GM21529 (cell line): Measurements from ENCODE around the gene SRRM2.

Experiments
- ATAC-seq: cut with Tn5 transposase; IDR thresholded peaks from one replicate; pipeline ENCODE4 v1.9.1; 2021; ENCODE audit not compliant: unreplicated experiment

The SRRM2 gene

DNA sequence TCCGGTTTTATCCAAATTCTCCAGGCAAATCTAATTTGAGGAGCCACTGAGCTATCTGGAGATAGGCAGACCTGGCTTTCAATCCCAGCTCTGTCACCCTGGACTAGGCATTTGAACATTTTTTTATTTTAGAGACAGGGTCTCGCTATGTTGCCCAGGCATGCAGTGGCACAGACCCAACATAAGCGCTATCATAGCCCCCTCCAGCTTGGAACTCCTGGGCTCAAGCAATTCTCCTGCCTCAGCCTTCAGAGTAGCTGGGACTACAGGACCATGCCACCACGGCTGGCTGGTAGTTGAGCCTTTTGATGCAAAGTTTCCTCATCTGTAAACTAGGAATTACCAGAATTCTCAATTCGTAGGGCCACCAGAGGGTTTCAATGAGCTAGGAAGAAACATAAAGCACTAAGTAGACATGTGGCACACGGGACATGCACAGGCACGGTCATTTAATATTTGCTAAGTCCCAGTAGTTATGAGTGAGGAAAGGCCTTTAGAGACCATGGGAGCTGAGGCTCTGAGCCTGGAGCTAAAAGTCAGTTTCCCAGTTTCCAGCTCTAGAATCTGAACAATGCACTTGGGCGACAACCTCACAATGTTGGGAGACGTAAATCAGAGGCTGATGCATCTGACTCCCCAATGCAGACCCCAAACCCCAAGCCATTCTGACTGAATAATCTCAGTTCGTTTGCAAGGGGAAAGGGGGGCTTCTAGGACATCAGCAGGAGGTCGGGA lies 23.5 kb downstream of the SRRM2 start:
- no peak for ATAC-seq

DNA sequence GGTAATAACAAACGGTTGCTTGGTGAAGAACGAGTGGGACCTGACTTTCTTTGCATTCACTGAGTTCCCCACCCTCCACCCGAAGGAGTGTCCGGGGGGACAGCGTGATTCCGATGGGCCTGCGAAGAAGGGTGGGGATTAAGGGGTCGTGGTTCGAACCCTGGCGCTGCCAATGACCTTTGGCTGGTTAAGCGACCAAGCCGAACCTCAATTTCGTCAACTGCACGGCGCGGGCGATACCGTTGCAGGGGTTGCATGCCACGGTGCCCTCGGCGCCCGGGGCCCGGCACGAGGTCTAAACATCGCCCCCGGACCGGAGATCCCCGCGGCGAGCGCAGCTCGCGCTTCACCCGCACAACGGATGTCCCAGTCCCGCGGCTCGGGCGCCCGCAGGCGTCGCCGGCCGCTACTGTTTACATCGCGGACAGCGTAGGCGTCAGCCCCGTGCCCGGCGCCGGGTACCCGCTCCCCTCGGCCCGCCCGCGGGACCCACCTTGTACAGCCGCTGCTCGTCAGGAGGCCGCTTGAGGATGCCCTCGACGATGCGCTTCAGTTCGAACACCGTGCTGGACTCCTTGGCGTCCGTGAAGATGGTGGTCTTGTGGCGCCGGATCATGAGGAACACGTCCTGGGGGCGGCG lies 24.2 kb downstream of the SRRM2 start:
- peak; percentile 22 for ATAC-seq

DNA sequence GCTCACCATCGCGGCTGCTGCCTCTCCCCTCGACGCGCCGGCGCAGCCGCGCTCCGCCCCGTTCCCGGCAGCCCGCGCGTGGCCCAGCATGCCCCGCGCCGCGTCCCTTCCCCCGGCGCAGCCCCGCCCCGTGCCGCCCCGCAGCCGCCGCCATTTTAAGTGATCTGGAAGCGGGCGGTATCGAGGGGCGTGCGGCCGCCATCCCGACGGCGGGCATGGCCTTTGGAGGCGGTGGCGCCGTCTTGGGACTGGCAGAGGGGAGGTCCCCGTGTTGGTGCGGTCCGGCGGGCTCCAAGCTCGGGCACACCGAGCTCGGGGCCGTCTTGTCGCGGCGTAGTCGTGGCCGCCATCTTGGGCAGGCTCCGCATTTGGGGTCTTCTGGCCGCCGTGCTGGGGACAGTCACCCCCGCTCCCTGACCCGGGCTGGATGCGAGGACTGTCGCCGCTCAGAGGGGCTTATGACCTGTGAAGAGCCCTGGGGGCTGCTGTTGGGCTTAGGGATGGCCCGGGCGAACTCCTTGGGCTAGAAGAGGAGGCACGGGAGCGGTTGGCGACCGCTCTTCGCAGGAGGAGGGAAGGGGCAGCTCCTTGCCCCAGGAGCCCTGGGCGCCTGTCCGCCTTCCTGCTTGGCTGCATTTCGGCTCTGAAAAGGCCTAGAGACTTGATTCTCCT lies 24.9 kb downstream of the SRRM2 start, which contains the start of gene ELOB:
Gene ELOB, minus strand, starts transcription at position 50 of the 672 bp plus-strand sequence. Its CDS starts 41 bp downstream, at position 9.
- ATAC-seq: peak; percentile 75

DNA sequence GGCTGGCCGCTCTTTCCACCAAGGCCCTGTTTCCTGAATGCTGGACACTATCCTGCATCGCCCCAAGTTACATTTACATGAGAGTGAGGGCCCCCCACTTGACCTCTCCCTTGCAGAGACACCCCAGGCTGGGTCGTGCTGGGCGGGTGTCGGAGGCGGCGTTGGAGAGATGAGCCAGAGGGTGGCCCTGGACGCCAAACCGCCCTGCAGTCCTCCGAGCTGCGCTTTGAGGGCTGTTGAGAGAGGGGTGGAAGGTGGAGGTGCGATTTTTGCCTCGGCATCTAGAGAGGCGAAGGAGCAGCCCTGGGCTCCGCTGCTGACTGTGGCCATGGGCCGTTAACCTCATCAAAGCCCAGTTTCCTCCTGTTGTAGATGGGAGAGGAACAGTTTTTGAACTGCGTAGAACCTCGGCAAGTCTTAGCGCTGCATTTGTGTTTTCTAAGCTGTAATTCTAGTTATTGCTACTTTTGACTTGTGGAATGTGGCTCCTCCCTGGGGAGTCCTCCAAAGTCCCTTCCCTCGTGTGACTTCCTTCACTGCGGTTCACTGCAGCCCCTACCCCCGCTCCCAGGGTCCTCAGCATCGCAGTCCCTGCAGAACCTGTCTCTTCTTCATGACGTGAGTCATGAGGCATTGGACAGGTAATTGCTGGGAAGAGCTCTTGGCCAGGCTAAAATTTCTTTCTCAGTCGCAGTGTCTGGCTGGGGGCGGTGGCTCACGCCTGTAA lies 25.6 kb downstream of the SRRM2 start:
- ATAC-seq: peak; percentile 11

DNA sequence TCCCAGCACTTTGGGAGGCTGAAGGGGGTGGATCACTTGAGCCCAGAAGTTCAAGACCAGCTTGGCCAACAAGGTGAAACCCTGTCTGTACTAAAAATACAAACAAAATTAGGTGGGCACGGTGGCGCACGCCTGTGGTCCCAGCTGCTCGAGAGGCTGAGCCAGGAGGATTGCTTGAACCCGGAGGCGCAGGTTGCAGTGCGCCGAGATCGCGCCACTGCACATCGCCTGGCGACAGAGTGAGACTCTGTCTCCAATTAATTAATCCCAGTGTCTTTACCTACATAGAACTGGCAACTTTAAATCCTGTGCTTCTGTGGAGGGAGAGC lies 26.2 kb downstream of the SRRM2 start:
- ATAC-seq: no peak

DNA sequence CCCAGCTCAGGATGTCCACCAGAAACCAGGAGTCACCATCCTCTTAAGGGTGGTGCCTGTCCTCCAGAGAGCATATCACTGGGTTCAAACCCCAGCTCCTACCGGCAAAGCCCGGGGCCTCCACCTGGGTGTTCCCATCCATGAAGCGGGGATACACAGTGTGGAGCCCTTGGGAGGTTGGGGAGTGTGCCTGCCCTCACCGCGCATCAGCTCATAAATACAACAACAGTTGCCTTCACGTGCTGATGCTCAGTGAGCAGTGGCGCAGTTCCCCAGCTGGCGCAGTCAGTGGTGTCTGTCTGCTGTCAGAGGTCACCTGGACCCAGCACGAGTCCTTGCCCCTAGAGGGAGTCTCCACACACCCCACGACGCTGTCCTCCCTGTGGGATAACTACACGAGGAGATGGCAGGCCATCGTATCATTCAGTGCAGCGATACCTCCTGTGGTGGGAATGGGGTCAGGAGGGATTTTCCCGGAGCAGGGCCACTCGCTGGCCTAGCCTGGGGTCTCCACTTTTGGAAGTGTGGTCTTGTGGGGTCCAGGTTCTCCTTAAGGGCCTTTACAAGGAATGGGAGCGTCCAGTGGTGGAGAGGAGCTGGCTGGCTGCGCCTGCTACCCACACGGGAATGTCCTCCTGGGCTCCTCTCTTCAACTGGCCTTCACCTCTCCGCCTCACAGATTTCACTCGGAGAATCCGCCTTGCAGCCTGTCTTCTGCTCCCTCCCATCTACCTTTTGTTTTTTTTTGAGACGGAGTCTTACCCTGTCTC lies 26.9 kb downstream of the SRRM2 start:
- no peak for ATAC-seq

DNA sequence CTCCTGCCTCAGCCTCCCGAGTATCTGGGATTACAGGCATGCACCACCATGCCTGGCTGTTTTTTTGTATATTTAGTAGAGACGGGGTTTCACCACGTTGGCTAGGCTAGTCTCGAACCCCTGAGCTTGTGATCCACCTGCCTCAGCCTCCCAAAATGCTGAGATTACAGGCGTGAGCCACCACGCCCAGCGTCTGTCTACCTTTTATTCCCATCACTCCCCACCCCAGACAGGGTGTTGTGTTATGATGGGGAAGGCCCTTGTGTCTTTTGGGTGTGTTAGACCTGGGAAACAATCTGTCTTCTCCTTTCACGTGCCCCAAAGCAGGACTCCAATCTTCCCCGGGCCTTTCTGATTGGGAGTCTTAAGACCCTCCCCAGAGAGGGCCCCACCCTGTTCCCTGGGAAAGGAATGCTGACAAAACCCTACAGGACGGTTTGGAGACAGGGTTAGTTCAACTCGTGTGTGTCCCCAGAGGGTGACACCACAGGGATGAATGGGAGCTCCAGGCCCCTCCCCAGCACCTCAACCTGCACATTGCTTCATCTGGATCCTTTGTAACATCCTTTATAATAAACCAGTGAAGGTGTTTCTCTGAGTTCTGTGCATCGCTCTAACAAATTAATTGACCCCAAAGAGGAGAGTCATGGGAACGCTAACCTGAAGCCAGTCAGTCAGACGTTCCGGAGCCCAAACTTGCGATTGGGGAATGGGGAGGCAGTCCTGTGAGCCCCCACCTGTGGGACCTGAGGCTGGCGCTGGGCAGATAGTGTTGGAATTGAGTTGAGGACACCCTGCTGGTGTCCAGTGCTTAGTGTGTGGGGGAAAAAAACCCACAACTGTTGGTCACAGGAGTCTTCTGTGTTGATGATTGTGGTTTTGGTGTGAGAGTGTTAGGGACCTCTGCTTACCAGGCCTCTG lies 27.8 kb downstream of the SRRM2 start:
- no peak for ATAC-seq

DNA sequence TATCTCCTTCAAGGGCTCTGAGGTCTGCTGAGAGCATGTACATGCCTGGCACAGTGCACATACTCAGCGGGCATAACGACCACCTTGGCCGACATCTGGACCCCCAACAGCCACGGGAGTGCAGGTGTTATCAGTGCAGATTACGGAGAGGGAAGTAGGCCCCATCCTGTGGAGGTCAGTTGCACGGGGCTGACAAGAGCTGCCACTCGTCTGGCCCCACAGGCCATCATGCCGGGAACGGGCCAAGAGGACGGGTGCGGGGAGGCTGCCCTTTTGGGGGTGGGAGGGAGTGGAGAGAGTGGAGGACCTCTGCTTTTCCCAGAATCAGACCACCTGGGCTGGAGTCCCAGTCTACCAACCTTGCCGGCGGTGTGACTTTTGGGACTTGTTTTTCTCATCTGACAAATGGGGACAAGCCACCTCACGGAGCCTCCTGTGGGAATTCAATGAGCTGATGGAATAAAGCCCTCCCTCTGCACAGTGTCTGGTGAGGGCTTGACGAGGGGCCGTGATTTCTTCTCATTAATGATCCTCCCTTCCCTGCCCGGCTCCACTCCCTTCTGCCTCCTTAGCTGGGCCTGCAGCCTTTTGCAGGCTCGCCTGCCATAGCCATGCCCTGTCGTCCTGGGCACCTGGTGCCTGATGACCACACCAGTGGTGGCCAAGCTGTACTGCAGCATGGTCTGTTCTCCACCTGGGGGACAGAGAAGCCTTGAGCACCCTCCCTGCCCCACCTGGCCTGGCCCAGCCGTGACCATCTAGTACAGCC lies 30.3 kb downstream of the SRRM2 start:
- no peak for ATAC-seq

DNA sequence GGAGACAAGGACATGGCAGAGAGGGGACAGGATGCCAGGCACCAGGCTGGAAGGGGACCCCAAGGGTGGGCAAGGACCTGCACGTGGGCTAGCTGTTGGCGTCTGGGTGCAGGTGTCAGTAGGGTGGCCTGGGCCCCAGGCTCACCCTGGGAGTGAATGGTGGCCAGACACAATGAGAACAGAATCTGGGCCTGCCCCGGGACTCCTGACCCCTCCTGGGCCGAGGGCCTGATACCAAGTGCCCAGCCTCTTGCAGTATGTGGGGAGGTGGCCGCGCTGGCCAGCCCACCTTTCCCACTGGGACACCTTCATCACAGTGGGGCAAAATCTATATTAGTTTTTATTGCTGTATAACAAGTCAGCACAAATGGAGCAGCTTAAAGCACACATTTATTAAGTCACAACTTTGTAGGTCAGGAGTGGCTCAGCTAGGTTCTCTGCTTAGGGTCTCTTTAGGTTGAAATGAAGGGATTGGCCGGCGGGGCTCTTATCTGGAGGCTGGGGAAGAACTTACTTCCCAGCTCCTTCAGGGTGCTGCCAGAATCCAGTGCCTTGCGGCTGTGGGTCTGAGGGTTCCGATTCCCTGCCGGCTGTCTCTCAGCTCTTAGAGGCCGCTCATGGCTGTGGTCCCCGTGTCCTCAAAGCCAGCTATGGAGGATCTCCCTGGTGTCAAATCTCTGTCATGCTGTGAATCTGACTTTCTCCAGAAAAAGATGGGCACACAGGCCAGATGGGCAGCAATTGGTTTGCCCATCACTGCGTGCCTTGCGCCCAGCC lies 31.3 kb downstream of the SRRM2 start:
- ATAC-seq: no peak

DNA sequence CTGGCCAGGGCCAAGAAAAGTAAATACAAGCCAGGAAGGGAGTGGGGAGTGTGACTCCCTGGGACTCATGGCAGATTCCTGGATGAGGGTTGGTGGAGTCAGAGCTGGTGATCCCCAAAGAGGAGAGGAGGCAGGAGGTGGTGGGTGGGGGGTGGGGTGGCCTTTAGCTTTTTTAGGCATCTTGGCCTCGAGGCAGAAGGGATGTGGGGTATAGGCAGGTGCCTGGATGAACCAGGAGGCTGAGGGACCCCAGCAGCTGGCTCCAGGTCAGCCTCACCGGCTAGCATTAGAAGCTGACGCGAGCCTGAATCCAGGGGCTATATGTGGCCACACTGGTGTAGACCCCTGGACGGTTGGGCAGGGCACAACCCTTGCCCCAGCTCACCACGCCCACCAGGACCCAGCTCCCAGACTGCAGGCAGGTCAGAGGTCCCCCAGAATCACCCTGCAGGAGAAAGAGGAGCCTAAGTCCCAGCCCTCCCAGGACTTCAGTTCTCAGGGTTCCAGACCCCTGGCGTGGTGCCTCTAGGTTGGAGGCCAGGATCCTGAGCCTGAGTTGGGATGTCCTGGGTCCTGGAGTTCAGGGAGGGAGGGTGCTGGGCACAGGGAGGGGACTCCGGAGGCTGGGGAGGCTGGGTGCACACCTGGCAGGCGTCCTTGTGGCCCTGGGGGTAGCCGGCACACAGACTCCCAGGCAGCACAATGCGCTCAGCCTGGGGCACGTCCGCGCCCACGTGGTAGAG lies 32.1 kb downstream of the SRRM2 start:
- ATAC-seq: no peak

DNA sequence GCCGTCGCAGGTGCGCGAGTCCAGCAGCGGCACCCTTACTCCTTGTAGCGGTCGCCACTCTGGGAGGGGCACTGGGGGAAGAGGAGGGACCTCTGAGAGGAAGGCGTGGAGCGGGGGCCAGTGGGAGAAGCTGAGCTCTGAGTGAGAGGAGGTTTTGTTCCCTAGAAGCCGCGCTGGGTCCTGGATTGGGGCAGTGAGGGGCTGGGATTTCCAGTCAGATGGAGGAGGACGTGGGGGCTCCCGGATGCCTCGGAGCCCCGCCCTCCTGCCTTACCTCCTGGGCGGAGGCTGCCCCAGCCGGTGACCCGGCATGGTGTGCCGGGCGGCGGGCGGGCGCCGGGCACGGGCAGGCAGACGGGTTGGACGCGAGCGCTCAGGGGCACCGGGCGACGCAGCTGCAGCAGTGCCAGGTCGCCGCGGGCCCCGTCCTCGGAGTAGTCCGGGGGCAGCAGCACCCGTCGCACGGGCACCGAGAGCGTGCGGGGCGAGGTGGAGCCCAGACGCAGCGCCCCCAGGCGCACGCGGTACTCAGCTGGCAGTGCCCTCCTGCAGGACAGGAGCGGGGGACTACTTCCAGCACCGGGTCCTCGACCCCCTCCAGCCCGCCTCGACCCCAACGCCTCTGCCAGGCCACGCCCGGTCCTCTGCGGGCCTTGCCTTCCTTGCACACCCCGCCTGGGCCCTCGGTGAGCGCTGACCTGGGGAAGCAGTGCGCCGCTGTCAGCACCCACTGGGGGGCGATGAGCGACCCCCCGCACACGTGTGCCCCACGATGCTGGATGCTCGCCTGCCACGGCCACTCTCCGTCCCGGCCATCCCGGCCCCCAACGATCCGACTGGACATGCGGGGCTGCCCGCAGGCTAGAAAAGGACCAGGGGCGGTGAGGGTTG lies 32.9 kb downstream of the SRRM2 start:
- no peak for ATAC-seq

DNA sequence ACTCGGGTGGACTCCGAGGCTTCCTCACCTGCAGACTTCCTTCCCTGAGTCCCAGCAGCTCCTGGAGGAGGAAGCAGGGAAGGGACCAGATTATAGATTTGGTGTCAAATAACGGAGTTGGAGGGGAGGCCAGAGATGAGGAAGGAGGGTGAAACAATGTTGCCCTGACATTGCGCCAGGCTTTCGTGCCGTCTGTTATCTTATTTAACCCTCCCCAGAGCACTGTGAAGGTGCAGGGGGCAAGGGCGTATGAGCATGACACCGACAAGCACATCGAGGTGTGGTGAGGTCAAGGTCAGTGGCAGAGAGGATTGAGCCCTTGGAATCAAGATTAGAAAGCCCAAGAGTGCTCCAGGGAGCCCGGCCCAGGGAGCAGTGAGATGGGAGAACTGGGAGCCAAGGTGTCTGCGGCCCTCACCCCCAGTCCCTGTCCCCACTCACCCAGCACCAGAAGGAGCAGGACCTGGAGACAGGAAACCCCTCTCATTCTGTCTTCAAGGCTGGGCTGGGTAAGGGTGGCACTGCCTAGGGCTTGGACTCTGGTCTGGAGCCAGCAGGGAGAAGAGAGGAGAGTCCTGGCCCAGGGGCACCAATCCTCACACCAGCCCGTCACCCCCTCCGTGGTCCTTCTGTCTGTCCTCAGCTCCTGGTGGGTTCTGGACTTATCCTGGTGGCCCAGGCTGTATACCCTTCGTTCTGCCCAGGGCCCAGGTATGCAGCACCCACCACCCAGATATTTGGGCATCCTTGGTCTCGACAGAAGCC lies 33.8 kb downstream of the SRRM2 start:
- no peak for ATAC-seq

DNA sequence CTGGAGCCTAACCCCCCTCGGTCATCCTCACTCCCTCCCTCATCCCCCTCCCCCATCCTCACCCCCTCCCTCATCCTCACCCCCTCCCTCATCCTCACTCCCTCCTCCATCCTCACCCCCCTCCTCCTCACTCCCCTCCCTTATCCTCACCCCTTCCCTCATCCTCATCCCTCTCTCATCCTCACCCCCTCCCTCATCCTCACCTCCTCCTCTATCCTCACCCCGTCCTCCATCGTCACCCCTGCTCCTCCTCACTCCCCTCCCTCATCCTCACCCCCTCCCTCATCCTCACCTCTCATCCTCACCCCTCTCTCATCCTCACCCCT lies 34.4 kb downstream of the SRRM2 start:
- no peak for ATAC-seq

DNA sequence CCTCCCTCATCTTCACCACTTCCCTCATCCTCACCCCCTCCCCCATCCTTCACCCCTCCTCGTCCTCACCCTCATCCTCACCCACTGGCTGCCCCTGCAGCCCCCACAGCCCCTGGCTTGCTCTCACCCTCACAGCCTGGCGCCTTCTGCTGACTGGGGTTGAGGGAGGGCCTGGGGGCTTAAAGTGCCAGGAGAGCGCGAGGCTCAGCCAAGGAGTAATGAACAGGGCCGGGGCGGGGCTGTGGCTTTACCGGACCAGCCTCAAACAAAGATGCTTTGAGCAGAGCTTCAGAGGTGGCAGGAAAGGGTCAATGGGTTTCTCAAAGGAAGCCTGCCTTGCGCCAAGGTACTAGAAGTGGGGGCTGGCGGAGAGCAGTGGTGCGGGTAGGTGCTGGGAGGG lies 35.0 kb downstream of the SRRM2 start, which contains the start of gene PRSS33:
Gene PRSS33, minus strand, starts transcription at position 155 of the 400 bp plus-strand sequence. CDS start 1,013 bp downstream, outside the sequence.
- no peak for ATAC-seq

DNA sequence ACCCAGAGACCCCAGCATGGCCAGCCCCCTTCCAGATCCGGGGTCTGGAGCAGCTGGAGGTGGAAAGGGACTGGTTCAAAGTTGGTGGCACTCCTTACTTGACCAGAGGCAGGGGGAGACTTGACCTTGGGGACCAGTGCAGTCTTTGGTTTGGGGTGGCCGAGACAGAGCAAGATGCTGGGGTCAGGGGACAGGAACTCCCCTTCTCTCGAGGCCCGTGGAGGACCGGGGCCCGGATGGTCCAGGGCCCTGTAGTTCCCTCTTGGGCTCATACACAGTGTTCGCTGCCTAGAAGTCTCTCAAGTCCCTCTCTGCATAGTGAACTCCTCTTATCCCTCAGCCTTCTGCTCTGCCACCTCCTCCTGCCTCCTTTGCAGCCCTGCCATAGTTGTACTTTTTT lies 35.5 kb downstream of the SRRM2 start:
- ATAC-seq: no peak

DNA sequence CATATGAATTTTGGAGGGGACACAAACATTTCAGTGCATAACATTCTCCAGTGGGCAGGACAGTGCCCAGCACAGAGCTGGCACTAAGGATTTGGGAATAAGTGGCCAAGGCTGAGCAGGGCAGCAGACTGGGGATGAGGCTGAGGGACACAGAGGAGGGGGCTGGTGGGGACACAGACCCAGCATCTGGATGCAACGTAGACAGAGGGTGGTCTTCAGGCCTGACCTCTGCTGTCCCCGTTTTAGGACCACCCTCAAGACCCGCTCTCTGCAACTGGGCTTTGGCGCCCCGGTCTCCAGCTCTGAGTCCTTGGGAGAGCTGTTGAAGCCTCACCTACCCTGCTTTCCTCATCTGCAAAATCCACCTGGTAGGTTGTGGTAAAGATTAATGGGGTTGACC lies 38.2 kb downstream of the SRRM2 start:
- ATAC-seq: no peak
